Omental fat pad (tissue), 4 donors: ENCODE measurements around the gene SRGAP1. TPM values are rescaled to one million over a fixed set of nuclear protein-coding genes. Genes with fewer than 3 reads are reported as not detected.

Source experiments
- ATAC-seq: fragments of 150-250 bp; one replicate; pipeline ENCODE4 v1.9.1; 2016; ENCODE audit warnings: mild to moderate bottlenecking, moderate library complexity; ENCODE audit not compliant: low FRiP score
- DNase-seq: peaks from one replicate; pipeline ENCODE4 v3.0.0-alpha.2; 2019; ENCODE audit warnings: low spot score
- CTCF ChIP-seq, 3 donors: fragments of 450-650 bp; IDR thresholded peaks; one replicate each; pipeline ENCODE4 v1.5.1; 2016 to 2017; ENCODE audit warnings: antibody characterized with exemption in 3 of 3, mild to moderate bottlenecking in 3 of 3, moderate library complexity in 2 of 3
- total RNA-seq, 4 donors: library from RNA; depleted of rRNA; stranded (reverse); fragments of >200 nt; gene quantifications; one replicate each; pipeline ENCODE4 v1.1.0, GENCODE V29; 2016

The SRGAP1 gene
- total RNA-seq, 4 donors from 2014 or later, result 10.6 to 69.1 (median 12.9) TPM

- ATAC-seq (no peak), DNase-seq (no peak)
- no peak for TF ChIP-seq CTCF (IDR thresholded peaks at IDR 0.05)
Measured at GRCh38 chr12:63941879-63942278, 97.4 kb downstream of the SRGAP1 start.

GRCh38 chr12:63942464-63943241, 98.2 kb downstream of the SRGAP1 start:
- ATAC-seq (no peak), DNase-seq (no peak)
- no peak for TF ChIP-seq CTCF (IDR thresholded peaks at IDR 0.05)

- no peak for DNase-seq
- ATAC-seq, result no peak
- TF ChIP-seq CTCF (IDR thresholded peaks at IDR 0.05), result no peak
Measured at GRCh38 chr12:63944034-63944579, 99.6 kb downstream of the SRGAP1 start.

- DNase-seq, result no peak
- no peak for ATAC-seq
- no peak for TF ChIP-seq CTCF (IDR thresholded peaks at IDR 0.05)
Measured at GRCh38 chr12:63944586-63945228, 100.2 kb downstream of the SRGAP1 start.

GRCh38 chr12:63945777-63946176, 101.3 kb downstream of the SRGAP1 start:
- DNase-seq (no peak), ATAC-seq (no peak)
- TF ChIP-seq CTCF (IDR thresholded peaks at IDR 0.05), result no peak

- no peak for DNase-seq
- TF ChIP-seq CTCF (IDR thresholded peaks at IDR 0.05), result no peak
- no peak for ATAC-seq
Measured at GRCh38 chr12:63948211-63948610, 103.7 kb downstream of the SRGAP1 start.
